Activated CD4-positive, CD25-positive, alpha-beta regulatory T cell treated with anti-CD3 and anti-CD28 coated beads, Interleukin-2, amount 50 U/mL, for 72 hours (primary cell): ENCODE results near the gene PTGIR.
A peak's percentile ranks its signal among the peaks of the same experiment; 100 is the strongest.

Experiments
- DNase-seq: peaks from one replicate; pipeline ENCODE4 v3.0.0; 2021

PTGIR gene

DNA sequence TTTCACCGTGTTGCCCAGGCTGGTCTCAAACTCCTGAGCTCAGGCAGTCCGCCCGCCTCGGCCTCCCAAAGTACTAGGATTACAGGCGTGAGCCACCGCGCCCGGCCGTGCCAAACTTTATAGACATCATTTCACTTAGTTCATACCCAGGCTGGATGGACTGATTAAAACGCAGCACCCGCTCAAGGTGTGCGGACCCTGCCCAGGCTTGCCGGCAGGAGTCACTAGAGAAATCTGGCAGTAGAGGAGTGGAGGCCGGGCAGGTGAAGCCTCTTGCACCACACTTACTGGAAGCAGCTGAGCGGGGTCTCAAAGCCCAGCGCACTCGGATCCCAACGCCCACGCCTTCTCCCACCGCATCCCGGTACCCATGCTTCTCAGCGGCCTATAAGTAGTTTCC is 11.4 kb downstream of the PTGIR start:
- DNase-seq, result peak; percentile 24

DNA sequence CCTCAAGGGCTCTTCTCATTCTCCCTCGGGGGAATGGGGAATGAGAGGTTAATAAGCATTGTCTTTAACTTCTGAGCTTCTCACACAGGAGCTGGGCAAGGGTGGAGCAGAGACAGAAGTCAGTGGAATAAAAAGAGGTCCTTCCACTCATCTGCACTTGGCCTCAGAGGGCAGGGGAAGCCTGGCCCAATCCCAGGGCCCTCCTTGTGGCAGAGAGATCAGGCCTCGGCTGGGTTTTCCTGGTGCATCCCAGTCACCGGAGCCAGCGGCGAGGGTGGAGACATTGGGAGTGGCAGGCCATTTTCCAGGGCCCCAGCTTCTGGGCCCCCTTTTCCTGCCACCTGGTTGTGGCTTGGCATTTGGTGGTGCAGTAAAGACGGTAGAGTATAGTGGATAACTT is 13.1 kb downstream of the PTGIR start:
- no peak for DNase-seq

DNA sequence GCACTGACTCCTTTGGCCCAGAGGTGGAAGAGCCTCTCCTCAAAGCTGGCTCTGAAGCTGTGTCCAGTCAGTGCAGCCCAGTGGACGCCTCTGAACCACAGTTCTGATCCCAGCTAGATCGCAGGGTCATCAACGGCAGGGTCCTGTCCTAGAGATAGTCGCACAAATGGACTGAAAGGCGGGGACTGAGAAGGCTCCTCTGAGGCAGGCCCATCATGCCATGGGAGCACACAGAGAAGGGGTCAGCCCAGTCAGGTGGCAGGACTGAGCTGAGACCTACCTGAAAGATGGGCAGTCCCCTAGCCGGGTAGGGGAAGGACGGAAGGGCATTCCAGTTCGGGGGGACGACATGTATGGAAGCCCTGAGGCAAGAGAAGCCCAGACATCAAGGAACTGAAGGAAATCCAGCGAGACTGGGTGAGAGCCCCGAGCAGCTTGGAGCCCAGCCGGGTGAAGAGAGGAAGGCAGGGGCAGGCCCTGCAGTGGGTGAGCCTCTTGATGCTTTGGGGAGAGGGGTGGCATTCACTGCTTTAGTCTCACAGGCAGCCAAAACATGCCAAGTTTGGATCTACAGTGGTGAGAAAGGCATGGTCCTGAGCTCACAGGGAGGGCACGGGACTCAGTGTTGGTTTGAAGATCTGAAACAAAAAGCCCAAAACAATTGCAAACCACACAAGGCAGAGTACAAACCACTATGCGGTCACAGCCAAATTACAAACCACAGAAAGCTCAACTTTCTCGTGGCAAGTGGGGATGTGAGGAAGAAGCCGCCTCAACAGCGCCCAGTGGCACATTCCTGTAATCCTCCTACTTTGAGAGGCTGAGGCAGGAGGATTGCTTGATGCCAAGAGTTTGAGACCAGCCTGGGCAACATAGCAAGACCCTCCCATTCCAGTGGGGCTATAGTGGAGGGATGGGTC is 13.8 kb downstream of the PTGIR start:
- DNase-seq, result no peak

DNA sequence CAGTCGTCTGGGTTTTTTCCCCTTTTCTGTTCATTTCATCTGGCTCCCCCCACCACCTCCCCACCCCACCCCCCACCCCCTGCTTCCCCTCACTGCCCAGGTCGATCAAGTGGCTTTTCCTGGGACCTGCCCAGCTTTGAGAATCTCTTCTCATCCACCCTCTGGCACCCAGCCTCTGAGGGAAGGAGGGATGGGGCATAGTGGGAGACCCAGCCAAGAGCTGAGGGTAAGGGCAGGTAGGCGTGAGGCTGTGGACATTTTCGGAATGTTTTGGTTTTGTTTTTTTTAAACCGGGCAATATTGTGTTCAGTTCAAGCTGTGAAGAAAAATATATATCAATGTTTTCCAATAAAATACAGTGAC is 14.5 kb downstream of the PTGIR start:
- no peak for DNase-seq

DNA sequence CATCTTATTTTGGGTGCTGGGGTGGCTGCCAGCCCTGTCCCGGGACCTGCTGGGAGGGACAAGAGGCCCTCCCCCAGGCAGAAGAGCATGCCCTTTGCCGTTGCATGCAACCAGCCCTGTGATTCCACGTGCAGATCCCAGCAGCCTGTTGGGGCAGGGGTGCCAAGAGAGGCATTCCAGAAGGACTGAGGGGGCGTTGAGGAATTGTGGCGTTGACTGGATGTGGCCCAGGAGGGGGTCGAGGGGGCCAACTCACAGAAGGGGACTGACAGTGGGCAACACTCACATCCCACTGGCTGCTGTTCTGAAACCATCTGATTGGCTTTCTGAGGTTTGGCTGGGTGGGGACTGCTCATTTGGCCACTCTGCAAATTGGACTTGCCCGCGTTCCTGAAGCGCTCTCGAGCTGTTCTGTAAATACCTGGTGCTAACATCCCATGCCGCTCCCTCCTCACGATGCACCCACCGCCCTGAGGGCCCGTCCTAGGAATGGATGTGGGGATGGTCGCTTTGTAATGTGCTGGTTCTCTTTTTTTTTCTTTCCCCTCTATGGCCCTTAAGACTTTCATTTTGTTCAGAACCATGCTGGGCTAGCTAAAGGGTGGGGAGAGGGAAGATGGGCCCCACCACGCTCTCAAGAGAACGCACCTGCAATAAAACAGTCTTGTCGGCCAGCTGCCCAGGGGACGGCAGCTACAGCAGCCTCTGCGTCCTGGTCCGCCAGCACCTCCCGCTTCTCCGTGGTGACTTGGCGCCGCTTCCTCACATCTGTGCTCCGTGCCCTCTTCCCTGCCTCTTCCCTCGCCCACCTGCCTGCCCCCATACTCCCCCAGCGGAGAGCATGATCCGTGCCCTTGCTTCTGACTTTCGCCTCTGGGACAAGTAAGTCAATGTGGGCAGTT is 15.1 kb downstream of the PTGIR start:
- no peak for DNase-seq

DNA sequence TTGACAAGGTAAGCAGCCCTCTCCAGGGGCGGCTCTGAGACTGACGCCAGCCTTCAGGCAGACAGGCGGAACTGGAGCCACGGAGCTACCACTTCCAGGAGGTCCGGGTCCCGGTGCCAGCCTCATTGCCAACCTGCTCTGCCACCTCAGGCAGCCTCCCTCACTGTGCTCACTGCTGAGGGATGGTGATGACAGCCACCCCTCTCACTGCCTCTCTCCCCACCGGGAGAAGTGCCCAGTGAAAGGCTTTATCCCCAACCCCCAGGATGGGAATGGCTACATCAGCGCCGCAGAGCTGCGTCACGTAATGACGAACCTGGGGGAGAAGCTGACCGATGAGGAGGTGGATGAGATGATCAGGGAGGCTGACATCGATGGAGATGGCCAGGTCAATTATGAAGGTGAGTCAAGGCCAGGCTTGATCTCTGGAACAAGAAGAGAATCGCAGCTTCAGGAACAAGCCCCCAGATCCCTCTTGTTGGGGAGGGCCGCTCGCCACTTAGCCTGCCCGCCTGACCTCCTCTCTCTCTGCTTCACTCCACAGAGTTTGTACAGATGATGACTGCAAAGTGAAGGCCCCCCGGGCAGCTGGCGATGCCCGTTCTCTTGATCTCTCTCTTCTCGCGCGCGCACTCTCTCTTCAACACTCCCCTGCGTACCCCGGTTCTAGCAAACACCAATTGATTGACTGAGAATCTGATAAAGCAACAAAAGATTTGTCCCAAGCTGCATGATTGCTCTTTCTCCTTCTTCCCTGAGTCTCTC is 16.1 kb downstream of the PTGIR start:
- no peak for DNase-seq

DNA sequence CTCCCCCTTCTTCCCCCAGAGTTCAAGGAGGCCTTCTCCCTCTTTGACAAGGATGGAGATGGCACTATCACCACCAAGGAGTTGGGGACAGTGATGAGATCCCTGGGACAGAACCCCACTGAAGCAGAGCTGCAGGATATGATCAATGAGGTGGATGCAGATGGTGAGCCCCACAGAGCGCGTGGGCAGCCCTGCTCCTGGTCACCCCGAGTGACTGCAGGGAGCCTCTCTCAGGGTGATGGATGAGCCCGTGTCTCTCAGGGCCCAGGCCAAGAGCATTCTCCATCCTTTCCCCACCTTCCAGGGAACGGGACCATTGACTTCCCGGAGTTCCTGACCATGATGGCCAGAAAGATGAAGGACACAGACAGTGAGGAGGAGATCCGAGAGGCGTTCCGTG is 16.7 kb downstream of the PTGIR start:
- DNase-seq, result no peak

DNA sequence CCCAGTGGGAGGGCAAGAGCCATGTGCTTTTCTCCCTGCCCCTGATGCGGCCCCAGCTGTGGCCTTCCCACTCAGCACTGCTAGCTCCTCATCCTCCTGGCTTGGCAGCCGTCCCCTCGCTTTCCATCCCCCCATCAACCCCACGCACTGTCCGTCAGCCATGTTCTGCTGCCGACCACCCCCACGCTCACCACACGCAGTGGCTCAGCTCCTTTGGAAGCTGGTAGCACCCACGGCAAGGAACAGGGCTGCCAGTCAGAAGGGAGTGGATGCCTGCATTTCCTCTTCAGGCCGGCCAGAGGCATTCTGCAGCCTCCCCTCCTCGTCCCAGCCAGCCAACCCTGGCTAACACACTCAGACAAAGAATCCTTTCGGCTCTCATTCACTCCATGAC is 17.4 kb downstream of the PTGIR start:
- DNase-seq, result no peak

DNA sequence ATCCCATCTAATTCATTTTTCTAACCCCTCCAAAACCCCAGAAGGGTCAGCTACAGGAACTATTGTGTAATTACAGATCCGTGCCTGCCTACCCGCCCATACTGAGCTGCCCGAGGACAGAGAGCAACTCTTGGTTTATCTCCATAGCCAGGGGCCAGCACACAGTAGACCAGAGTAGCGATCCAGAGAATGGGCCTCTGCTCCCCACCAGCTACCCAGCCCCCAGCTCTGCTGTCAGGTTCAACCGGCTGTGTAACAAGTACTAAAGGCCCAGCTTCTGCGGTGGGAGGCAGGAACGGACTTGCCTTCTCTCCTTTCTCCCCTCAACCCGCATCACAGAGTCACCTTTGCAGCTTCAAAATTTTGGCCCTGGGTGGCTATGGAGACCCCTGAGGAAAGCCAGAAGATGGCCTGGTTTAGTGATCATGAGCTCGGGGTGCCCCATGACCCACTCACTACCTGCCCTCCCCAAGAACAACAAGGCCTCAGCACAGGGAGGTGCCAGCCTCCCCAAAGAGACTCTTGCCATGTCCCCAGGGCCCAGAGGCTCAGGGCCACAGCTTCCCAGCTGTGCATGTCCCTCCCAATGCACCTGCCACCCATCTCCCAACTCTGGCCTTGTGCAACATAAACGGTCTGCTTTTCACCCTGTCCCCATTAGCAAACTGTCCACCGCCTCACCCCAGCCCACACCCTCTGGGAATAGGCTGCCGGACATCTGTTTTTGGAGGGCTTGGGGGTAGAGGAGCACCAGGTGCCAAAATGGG is 18.0 kb downstream of the PTGIR start:
- DNase-seq, result no peak

DNA sequence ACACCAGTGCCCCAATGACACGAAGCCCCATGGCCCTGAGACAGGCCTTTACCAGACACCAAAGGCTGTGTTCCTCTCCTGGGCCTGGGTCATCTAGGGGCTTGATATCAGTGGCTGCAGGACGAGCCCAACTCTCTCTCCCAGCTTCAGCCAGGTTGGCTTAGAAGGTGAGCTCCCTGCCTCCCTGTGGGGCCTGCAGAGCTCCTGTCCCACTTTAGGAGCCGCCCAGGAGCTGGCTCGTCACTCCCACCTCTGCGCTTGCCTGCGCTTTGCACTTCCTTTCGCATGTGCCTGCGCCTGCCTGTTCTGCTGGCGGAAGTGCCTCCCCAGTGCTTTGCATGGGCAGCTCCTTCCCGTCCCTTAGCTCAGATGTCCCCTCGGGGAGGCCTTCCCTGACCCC is 18.9 kb downstream of the PTGIR start:
- no peak for DNase-seq

DNA sequence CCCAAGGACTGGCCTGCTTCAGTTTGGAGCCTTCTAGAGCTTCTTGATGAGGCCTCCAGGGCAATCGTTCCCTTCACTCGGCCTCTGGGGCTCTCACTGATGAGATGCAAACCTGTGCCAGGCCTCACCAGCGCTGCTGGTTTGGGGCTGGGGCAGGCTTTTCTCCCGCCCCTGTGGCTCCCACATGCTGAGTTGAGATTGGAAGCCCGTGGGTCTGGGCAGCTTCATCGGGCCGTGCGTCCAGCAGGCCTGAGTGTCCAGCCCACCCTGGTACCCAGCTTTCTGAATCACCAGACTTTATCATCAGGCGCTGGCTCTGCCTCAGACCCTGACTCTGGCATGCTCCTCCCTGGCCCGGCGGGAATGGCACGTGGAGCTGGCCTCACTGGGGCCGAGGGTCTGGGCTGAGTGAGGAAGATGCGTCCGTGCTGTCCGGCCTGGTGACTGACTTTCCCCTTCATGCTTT is 19.5 kb downstream of the PTGIR start:
- DNase-seq, result no peak

DNA sequence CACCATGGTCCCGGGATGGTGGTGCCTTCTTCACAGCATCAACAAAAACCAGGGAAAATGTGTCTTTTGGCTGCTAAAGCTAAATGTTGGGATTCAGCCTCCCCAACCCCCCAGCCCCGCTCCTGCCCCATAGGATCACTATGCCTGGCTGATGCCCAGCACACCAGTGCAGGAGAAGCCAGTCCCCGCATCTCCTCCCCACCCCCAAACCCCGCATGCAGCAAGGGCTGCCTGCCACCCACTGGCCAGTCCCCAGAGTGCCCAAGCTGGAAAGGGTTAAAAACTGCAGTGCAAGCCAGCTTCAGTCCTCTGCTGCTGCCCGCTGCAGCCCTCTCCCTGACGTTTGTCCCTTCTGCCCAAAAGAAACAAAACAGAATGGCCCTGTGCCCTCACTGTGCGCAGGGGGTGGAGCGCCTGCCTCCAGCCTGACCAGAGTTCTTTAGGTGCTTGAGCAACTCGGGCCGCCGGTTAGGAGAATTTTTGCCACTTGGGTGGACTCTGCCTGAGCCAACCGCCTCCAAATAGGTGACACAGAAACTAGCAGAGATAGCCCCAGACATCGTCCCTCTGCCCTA is 20.0 kb downstream of the PTGIR start:
- no peak for DNase-seq

DNA sequence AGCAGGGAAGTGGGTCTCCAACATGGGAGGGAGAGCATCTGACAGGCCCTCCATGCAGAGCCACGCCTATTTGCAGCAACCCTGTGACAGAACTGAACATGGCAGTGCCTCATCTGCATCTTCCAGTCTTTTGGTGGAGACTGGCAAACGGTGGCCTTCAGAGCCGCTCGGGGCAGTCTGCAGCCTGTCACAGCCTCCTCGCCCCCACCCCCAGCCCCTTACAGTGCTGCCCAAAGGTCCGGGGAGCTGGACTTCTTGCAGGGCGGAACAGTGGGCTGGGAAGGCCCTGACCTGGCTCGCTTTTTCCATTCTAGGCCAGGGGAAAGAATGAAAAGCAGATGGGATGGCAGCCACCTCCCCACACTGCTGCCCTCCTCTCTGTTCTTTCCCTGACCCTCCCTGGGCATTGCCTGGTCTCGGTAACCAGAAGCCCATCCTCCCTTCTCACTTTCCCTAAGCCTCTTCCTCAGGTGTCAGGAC is 21.1 kb downstream of the PTGIR start:
- no peak for DNase-seq

DNA sequence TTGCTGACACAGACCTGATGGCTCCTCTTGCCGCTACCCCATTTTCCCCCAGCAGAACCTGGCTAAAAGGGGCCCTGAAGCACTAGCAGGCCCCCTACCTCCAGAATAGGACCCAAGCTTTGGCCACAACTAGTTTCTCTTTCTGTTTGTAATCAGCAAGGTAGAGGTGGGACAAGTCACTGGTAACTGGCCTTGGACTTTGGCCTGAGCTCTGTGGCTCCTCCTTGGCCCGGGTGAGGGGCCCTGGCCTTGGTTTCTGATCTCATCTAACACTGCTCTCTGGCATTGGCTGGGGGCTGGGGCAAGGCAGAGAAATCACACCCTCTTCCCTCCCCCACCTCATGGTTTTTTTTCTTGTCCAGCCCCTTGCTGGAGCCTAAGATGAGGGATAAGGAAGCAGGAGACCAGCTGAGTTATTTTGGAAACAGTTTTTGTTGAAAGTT is 21.7 kb downstream of the PTGIR start:
- no peak for DNase-seq

DNA sequence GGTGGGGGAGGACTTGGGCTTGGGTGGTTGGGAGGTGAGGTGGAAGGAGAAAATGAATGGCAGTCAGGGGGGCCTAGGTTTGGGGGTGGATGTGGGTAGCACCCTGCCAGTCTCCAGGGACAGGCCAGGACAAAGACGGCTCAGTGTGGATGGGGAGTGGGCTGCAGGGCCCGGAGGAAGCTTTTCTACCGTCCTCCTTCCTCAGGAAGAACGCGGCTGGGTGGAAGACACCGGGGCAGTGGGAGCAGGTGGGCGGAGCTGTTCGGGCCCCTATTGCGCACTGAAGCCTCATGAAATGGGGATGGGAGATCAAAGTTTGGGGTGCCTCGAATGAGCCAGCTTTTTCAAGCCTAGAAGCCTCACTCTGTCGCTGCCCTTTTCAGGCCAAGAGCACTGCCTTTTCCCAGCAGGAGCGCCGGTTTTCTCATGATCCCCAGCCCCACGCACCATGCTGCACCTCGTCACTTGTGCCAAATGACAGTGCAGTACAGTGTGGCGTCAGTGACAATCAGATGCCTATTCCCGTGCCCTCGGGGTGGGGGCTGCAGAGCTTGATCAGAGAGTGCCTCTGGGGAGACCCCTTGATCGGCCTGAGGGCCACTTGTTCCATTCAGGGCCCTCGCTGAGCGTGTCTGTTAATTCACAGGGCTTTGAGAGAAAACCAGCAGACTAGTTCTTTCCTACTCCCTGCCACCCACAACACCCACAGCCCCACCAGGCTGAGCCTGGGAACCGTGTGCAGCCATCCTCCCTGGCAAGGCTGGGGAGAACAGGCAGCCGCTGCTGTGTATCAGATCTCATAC is 22.3 kb downstream of the PTGIR start:
- DNase-seq, result no peak

DNA sequence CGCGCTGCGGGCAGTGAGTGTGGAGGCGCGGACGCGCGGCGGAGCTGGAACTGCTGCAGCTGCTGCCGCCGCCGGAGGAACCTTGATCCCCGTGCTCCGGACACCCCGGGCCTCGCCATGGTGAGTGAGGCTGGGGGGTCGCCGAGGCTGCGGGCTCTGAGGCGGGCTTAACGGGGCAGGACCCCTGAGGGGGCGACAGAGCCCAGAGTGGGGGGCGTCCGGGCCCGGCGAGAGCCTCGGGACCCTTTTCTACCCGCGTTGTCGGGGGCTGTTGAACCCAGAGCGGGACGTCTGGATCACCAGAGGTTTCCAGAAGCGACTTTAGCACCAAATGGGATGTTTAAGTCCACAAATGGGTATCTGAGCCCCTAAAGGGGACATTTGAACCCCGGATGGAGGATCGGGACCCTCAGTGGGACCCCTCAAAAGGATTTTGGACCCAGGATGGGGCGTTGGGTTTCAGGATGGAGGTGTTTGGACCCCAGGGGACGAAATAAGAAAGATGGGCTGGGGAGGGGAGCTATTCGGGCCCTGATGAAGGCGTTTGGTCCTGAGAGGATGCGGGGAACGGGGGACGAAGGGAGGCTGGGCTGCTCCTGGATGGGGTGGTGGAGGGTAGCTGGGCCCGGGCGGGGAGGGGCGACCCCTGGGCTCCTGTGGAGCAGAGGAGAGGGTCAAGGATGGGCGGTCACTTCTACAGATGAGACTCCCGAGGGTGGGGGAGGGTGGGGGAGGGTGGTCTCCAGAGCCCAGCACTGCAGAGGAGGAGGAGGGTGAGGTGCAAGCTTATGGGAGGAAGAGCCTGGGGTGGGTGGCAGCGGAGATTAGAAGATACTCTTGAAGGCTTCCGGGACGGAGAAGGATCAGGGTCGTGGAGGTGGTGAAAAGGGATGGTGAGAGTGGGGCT is 23.3 kb downstream of the PTGIR start, which contains the start of gene CALM3:
Gene CALM3 (plus strand): TSS at position 13 of the 907 bp plus-strand sequence. CDS start 105 bp downstream, at position 118.
- DNase-seq, result peak; percentile 37

DNA sequence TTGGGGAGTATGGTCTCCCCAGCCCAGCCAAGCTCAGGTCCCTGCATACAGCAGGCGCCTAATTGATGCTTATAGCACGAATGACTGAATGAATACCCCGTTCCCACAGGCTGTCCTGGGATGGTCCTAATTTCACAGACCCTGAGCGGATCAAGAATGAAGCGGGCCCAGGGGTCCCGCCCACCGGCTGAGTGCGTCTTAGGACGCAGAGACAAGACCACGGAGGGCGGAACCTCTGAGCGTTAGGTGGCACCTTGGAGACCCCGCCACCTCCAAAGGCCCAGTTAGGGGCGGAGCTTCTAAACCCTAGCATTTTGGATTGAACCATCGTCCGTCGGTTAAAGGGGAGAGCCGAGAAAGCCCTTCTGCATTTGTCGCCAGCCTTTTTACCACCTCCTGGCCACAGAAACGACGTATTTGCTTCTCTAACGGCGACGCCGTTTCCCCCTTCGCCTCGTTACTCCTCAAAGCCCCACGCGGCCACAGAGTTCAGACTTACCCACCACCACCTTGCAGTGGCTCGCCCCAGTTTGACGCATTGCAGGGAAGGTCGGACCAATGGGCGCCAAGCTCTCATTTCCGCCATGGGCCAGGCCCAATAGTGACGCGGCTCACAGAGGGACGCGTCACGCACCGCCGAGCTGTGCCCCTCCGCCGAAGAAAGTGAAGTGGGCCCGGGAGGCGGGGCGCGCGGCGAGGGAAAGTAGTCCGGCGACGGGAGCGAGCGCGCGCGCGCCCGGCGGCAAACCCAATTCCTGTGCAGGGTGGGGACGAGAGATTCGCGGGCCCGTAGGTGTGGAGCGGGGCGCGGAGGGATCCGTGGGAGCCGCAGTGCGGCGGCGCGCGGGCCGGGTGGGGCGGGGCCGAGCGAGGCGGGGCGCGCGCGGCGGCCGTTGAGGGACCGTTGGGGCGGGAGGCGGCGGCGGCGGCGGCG is 24.2 kb downstream of the PTGIR start:
- peak; percentile 98 for DNase-seq

DNA sequence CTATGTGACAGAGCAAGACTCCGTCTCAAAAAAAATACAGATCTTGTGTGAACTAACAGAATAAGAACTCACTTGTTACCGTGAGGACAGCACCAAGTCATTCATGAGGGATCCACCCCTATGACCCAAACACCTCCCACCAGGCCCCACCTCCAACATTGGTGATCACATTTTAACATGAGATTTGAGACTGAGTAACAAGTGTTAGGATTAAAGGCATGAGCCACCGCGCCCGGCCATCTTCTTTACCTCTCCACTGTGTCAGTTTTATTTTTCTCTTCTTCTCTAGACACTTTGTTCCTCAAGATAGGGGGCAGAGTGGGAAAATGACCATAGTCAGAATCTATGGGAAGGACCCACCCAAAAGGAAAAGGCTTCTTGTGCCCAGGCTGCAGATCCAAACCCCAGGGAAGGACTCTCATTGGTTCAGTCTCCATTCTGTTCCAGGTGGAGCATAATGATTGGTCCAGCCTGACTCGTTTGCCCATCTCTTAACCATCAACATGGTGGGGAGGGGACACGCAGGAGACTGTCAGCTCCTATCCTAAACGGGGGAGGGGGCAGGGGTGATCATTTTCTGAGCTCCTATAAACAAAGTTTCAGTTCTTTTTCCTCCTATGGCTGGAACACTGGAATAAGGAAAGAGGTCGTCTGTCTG is 25.0 kb downstream of the PTGIR start:
- no peak for DNase-seq
